ENCODE results near the gene CCM2L.

Gene CCM2L

GRCh38 chr20:32010101-32010500, at the start of gene CCM2L:
Gene CCM2L (plus strand): TSS chr20:32010438. CDS start chr20:32010455, 17 bp downstream.
- H3K4me3 ChIP-seq (ENCODE audit: low read length) = no peak within 1 kb of the TSS
- H3K27me3 ChIP-seq (ENCODE audit: insufficient read depth, low read length) = peaks cover 13% of the 10 kb centered on the region
- no peak within 1 kb of the TSS for H2AFZ ChIP-seq (ENCODE audit: low read depth, low read length)

GRCh38 chr20:31962761-31963160, 47.5 kb upstream of the CCM2L start:
- Histone ChIP-seq H3K27me3 (ENCODE audit: insufficient read depth, low read length) (peaks cover 48% of the 10 kb centered on the region), H3K9me3 (ENCODE audit: low read length) (no peaks in the 10 kb centered on the region)

More at GRCh38 chr20:32010101-32010500, at the start of gene CCM2L:
- Histone ChIP-seq H3K36me3 (ENCODE audit: insufficient read depth, low read length) (no peaks in the 10 kb centered on the region), H3K4me1 (ENCODE audit: insufficient read depth, low read length) (peaks cover 4% of the 10 kb centered on the region), H3K9me3 (ENCODE audit: low read length) (no peaks in the 10 kb centered on the region)

GRCh38 chr20:31963889-31964288, 46.3 kb upstream of the CCM2L start:
- H2AFZ ChIP-seq (ENCODE audit: low read depth, low read length) = no peak overlapping the region
- H3K4me1 ChIP-seq (ENCODE audit: insufficient read depth, low read length) = peaks cover 2% of the 10 kb centered on the region
- no peaks in the 10 kb centered on the region for H3K36me3 ChIP-seq (ENCODE audit: insufficient read depth, low read length)
- H3K9me3 ChIP-seq (ENCODE audit: low read length) = no peaks in the 10 kb centered on the region
- no peak overlapping the region for H3K4me3 ChIP-seq (ENCODE audit: low read length)
- peaks cover 48% of the 10 kb centered on the region for H3K27me3 ChIP-seq (ENCODE audit: insufficient read depth, low read length)

More at GRCh38 chr20:31962761-31963160, 47.5 kb upstream of the CCM2L start:
- Histone ChIP-seq H3K4me3 (ENCODE audit: low read length) (no peak overlapping the region), H3K36me3 (ENCODE audit: insufficient read depth, low read length) (no peaks in the 10 kb centered on the region), H3K4me1 (ENCODE audit: insufficient read depth, low read length) (peaks cover 2% of the 10 kb centered on the region), H2AFZ (ENCODE audit: low read depth, low read length) (no peak overlapping the region)

- Histone ChIP-seq H3K4me3 (ENCODE audit: low read length) (peak overlapping the region; percentile 50), H3K4me1 (ENCODE audit: insufficient read depth, low read length) (peaks cover 2% of the 10 kb centered on the region), H3K36me3 (ENCODE audit: insufficient read depth, low read length) (no peaks in the 10 kb centered on the region), H3K27me3 (ENCODE audit: insufficient read depth, low read length) (peaks cover 48% of the 10 kb centered on the region), H2AFZ (ENCODE audit: low read depth, low read length) (no peak overlapping the region), H3K9me3 (ENCODE audit: low read length) (no peaks in the 10 kb centered on the region)
Measured at GRCh38 chr20:31966991-31967655, 43.1 kb upstream of the CCM2L start.

- no peaks in the 10 kb centered on the region for H3K9me3 ChIP-seq (ENCODE audit: low read length)
- peak within 1 kb of the TSS; percentile 50 for H3K4me3 ChIP-seq (ENCODE audit: low read length)
- no peaks in the 10 kb centered on the region for H3K36me3 ChIP-seq (ENCODE audit: insufficient read depth, low read length)
- peaks cover 2% of the 10 kb centered on the region for H3K4me1 ChIP-seq (ENCODE audit: insufficient read depth, low read length)
- no peak within 1 kb of the TSS for H2AFZ ChIP-seq (ENCODE audit: low read depth, low read length)
- peaks cover 45% of the 10 kb centered on the region for H3K27me3 ChIP-seq (ENCODE audit: insufficient read depth, low read length)
Measured at GRCh38 chr20:31967830-31968249, 42.4 kb upstream of the CCM2L start, which contains the start of gene XKR7. Gene XKR7 (plus strand): TSS chr20:31968151. CDS start chr20:31968176, 25 bp downstream.

- Histone ChIP-seq H3K4me3 (ENCODE audit: low read length) (peak overlapping the region; percentile 50), H3K27me3 (ENCODE audit: insufficient read depth, low read length) (peaks cover 43% of the 10 kb centered on the region), H3K4me1 (ENCODE audit: insufficient read depth, low read length) (peaks cover 2% of the 10 kb centered on the region), H3K9me3 (ENCODE audit: low read length) (no peaks in the 10 kb centered on the region), H3K36me3 (ENCODE audit: insufficient read depth, low read length) (no peaks in the 10 kb centered on the region), H2AFZ (ENCODE audit: low read depth, low read length) (no peak overlapping the region)
Measured at GRCh38 chr20:31968291-31969126, 41.7 kb upstream of the CCM2L start.

GRCh38 chr20:31969991-31970390, 40.2 kb upstream of the CCM2L start:
- peaks cover 6% of the 10 kb centered on the region for H3K4me1 ChIP-seq (ENCODE audit: insufficient read depth, low read length)
- no peaks in the 10 kb centered on the region for H3K9me3 ChIP-seq (ENCODE audit: low read length)
- no peaks in the 10 kb centered on the region for H3K36me3 ChIP-seq (ENCODE audit: insufficient read depth, low read length)
- peaks cover 30% of the 10 kb centered on the region for H3K27me3 ChIP-seq (ENCODE audit: insufficient read depth, low read length)
- H2AFZ ChIP-seq (ENCODE audit: low read depth, low read length) = no peak overlapping the region
- H3K4me3 ChIP-seq (ENCODE audit: low read length) = no peak overlapping the region

GRCh38 chr20:31972471-31973021, 37.7 kb upstream of the CCM2L start:
- H2AFZ ChIP-seq (ENCODE audit: low read depth, low read length) = no peak overlapping the region
- H3K9me3 ChIP-seq (ENCODE audit: low read length) = no peaks in the 10 kb centered on the region
- H3K4me1 ChIP-seq (ENCODE audit: insufficient read depth, low read length) = peaks cover 11% of the 10 kb centered on the region
- H3K27me3 ChIP-seq (ENCODE audit: insufficient read depth, low read length) = peaks cover 11% of the 10 kb centered on the region
- H3K4me3 ChIP-seq (ENCODE audit: low read length) = no peak overlapping the region
- no peaks in the 10 kb centered on the region for H3K36me3 ChIP-seq (ENCODE audit: insufficient read depth, low read length)

- Histone ChIP-seq H3K36me3 (ENCODE audit: insufficient read depth, low read length) (no peaks in the 10 kb centered on the region), H3K9me3 (ENCODE audit: low read length) (no peaks in the 10 kb centered on the region), H2AFZ (ENCODE audit: low read depth, low read length) (no peak overlapping the region), H3K27me3 (ENCODE audit: insufficient read depth, low read length) (peaks cover 11% of the 10 kb centered on the region), H3K4me3 (ENCODE audit: low read length) (no peak overlapping the region), H3K4me1 (ENCODE audit: insufficient read depth, low read length) (peaks cover 10% of the 10 kb centered on the region)
Measured at GRCh38 chr20:31974296-31974695, 35.9 kb upstream of the CCM2L start.

- Histone ChIP-seq H2AFZ (ENCODE audit: low read depth, low read length) (no peak overlapping the region), H3K36me3 (ENCODE audit: insufficient read depth, low read length) (no peaks in the 10 kb centered on the region), H3K4me3 (ENCODE audit: low read length) (no peak overlapping the region), H3K4me1 (ENCODE audit: insufficient read depth, low read length) (peaks cover 10% of the 10 kb centered on the region), H3K9me3 (ENCODE audit: low read length) (no peaks in the 10 kb centered on the region), H3K27me3 (ENCODE audit: insufficient read depth, low read length) (peaks cover 9% of the 10 kb centered on the region)
Measured at GRCh38 chr20:31974951-31975487, 35.2 kb upstream of the CCM2L start.

GRCh38 chr20:31975874-31976273, 34.4 kb upstream of the CCM2L start:
- Histone ChIP-seq H3K4me1 (ENCODE audit: insufficient read depth, low read length) (peaks cover 10% of the 10 kb centered on the region), H3K36me3 (ENCODE audit: insufficient read depth, low read length) (no peaks in the 10 kb centered on the region), H2AFZ (ENCODE audit: low read depth, low read length) (no peak overlapping the region), H3K4me3 (ENCODE audit: low read length) (no peak overlapping the region), H3K9me3 (ENCODE audit: low read length) (no peaks in the 10 kb centered on the region), H3K27me3 (ENCODE audit: insufficient read depth, low read length) (peaks cover 8% of the 10 kb centered on the region)

- peaks cover 10% of the 10 kb centered on the region for H3K4me1 ChIP-seq (ENCODE audit: insufficient read depth, low read length)
- peaks cover 3% of the 10 kb centered on the region for H3K27me3 ChIP-seq (ENCODE audit: insufficient read depth, low read length)
- no peaks in the 10 kb centered on the region for H3K36me3 ChIP-seq (ENCODE audit: insufficient read depth, low read length)
- H3K9me3 ChIP-seq (ENCODE audit: low read length) = no peaks in the 10 kb centered on the region
- no peak overlapping the region for H2AFZ ChIP-seq (ENCODE audit: low read depth, low read length)
- no peak overlapping the region for H3K4me3 ChIP-seq (ENCODE audit: low read length)
Measured at GRCh38 chr20:31977080-31977479, 33.2 kb upstream of the CCM2L start.
